ENCODE data around the gene PRF1.

GRCh38 chr10:70613941-70614340 lies 11.4 kb upstream of the PRF1 start:
- TF ChIP-seq CTCF (IDR thresholded peaks at IDR 0.05): no peak
- no peak for TF ChIP-seq POLR2A (IDR thresholded peaks at IDR 0.05)
- TF ChIP-seq POLR2AphosphoS5 (IDR thresholded peaks at IDR 0.05): no peak
- TF ChIP-seq EP300 (IDR thresholded peaks at IDR 0.05): no peak
